Panc1 (cell line): ENCODE data around the gene GUCY2F.

ENCODE experiments used
- CTCF ChIP-seq: fragments of 450-650 bp; IDR thresholded peaks from 2 replicates; pipeline ENCODE4 v1.5.1; 2017; ENCODE audit warnings: mild to moderate bottlenecking
- POLR2AphosphoS5 ChIP-seq: IDR thresholded peaks from 2 replicates; pipeline ENCODE4 v1.6.1; 2012; ENCODE audit warnings: mild to moderate bottlenecking, low read depth, low read length, moderate library complexity
- REST ChIP-seq, 2 experiments: IDR thresholded peaks; 2 replicates each; pipeline ENCODE4 v1.6.1; 2011 to 2012; ENCODE audit warnings: low read depth in 2 of 2, control low read depth in 1 of 2, low read length in 1 of 2, mild to moderate bottlenecking in 1 of 2, moderate library complexity in 1 of 2; ENCODE audit not compliant: insufficient read depth in 1 of 2

- no peak for TF ChIP-seq CTCF
- no peak for TF ChIP-seq POLR2AphosphoS5
- TF ChIP-seq REST (IDR thresholded peaks at IDR 0.05; ENCODE audit: insufficient read depth in 1 of 2, low read depth in 2 of 2, low read length in 1 of 2), result no peak
Measured at GRCh38 chrX:109382332-109382731, 99.6 kb downstream of the GUCY2F start.
